HL-60/S4 (cell line): ENCODE measurements around the gene TAF1.
"Not testable (repeated sequence)": the region's sequence is repeated elsewhere in the genome, so short reads cannot be mapped to it uniquely, and the experiment has no call there.

ENCODE experiments used
- in situ Hi-C: fragments of 300-500 bp; cut with MboI; formaldehyde crosslinking; loops from 2 replicates; pipeline ENCODE4 v1.14.3; 2022; ENCODE audit warnings: low sequenced_read_pairs

Gene TAF1

GRCh38 chrX:71365875-71366673, at the start of gene TAF1:
Gene TAF1 (plus strand): TSS chrX:71366357. CDS start chrX:71366375, 18 bp downstream.
- in situ Hi-C loops, result no loop called here

GRCh38 chrX:71316959-71317358, 49.2 kb upstream of the TAF1 start:
- in situ Hi-C loops, result not testable (repeated sequence)

- in situ Hi-C loops, result no loop called here
Measured at GRCh38 chrX:71320126-71320525, 46.0 kb upstream of the TAF1 start.

DNA sequence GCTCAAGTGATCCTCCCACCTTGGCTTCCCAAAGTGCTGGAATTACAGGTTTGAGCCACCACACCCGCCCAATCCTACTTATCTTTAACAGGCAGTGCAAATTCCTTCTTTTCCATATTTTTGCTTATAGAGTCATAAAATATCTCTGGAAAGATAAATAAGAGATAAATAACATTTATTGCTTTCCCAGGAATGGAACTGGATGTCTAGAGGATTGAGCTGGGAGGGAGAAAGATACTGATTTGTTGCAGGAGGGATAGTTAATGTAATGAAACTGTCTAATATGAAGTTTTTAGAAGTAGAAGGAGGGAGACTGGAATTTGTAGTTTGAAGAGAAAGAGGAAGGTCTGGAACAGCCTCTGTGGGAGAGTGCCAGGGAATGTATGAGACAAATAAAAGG, 44.4 kb upstream of the TAF1 start:
- in situ Hi-C loops, result no loop called here

- in situ Hi-C loops, result not testable (repeated sequence)
Measured at GRCh38 chrX:71324452-71324851, 41.7 kb upstream of the TAF1 start.

DNA sequence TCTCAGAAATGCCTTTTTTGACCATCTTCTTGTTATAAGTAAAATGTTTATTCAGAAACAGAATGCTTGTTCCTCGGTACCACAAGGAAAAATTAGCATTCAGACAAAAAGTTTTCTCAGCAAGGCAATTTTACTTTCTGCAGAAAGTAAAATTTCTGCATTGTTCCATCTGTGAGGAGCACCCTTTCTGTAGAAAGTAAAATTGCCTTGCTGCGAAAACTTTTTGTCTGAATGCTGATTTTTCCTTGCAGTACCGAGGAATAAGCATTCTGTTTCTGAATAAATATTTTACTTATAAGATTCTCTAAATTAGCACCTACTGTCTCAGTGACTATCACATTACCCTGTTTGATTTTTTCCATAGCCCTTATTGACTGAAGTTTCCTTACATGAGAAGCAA, 39.8 kb upstream of the TAF1 start:
- in situ Hi-C loops, result no loop called here

DNA sequence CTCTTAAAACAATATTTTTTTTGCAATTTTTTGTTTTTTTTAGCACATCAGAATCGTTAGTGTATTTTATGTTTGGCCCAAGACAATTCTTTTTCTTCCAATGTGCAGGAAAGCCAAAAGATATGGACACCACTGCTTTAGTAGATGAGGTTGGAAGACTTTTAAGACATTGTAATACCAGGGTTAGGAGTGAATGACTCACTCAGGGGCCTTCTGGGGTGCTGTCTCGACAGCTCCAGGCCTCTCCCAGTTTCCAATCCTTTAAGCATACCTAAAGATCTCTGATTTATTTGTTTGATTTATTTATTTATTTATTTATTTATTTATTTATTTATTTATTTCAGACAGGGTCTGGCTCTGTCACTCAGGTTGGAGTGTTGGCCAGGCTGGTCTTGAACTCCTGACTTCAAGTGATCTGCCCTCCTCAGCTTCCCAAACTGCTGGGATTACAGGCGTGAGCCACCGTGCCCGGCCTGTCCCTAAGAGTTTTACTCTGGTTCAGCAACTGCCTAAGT, 16.9 kb upstream of the TAF1 start:
- in situ Hi-C loops, result not testable (repeated sequence)

DNA sequence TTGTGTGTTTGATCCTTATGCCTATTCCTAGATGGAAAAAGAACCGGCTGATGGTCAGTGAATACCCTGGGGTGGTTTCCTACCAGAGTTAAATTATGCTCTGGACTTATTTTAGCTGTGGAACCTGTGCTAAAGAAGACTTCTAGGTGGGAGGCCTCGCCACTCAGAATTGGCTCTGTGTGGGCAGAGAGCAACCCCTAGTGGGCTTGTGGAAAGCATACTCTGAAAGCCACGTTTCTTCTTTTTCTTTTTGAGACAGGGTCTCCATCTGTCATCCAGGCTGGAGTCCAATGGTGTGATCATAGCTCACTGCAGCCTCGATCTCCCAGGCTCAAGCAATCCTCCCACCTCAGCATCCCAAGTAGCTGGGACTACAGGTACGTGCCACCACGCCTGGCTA, 16.3 kb upstream of the TAF1 start:
- in situ Hi-C loops, result not testable (repeated sequence)

GRCh38 chrX:71352439-71352838, 13.7 kb upstream of the TAF1 start:
- in situ Hi-C loops, result not testable (repeated sequence)

GRCh38 chrX:71364221-71364620, 1.9 kb upstream of the TAF1 start:
- in situ Hi-C loops, result no loop called here

- in situ Hi-C loops, result no loop called here
Measured at GRCh38 chrX:71365356-71365874, 742 bp upstream of the TAF1 start.

- in situ Hi-C loops, result no loop called here
Measured at GRCh38 chrX:71366674-71367256, 608 bp downstream of the TAF1 start.

DNA sequence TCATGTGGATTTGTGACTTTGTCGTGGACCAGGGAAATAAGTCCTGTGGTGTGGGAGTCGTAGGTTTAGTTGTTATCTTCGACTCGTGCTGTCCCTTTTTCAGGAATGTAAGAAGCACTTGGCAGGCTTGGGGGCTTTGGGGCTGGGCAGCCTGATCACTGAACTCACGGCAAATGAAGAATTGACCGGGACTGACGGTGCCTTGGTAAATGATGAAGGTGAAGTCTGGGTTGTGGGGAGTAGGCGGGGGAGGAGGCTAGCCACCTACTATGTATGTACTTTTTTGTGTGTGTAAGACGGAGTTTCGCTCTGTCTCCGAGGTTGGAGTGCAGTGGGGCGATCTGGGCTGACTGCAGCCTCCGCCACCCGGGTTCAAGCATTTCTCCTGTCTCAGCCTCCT, 1.2 kb downstream of the TAF1 start:
- in situ Hi-C loops, result no loop called here

DNA sequence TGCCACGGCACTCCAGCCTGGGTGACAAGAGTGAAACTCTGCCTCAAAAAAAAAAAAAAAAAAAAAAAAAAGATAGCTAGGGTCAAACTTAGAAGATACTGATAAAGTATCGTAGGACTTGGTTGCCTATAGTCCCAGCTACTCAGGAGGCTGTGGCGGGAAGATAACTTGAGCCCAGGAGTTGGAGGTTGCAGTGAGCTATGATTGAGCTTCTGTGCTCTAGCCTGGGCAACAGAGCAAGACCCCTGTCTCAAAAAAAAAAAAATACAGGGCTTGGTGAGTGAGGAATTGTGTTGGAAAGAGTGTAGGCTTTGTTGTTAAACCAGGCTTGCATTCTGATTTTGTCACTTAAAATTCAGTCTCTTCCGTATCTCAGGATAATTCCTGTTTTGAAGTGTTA, 6.2 kb downstream of the TAF1 start:
- in situ Hi-C loops, result no loop called here

GRCh38 chrX:71378732-71379131, 12.6 kb downstream of the TAF1 start:
- in situ Hi-C loops, result no loop called here

DNA sequence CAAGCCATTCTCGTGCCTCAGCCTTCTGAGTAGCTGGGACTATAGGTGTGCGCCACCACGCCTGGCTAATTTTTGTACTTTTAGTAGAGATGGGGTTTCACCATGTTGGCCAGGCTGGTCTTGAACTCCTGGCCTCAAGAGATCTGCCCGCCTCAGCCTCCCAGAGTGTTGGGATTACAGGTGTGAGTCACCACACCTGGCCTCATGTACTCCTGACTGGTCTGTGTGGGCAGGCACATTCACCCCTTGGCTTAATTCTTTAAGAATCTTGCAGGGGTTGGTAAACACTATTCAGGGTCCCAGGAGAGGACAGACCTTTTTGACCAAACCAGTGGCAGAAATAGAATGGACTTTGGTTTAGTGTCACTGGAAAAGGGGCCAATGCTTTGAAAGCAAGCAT, 25.6 kb downstream of the TAF1 start:
- in situ Hi-C loops, result not testable (repeated sequence)

GRCh38 chrX:71393919-71394318, 27.8 kb downstream of the TAF1 start:
- in situ Hi-C loops, result no loop called here

- in situ Hi-C loops, result no loop called here
Measured at GRCh38 chrX:71396576-71396975, 30.4 kb downstream of the TAF1 start.

GRCh38 chrX:71400710-71401109, 34.6 kb downstream of the TAF1 start:
- in situ Hi-C loops, result no loop called here

DNA sequence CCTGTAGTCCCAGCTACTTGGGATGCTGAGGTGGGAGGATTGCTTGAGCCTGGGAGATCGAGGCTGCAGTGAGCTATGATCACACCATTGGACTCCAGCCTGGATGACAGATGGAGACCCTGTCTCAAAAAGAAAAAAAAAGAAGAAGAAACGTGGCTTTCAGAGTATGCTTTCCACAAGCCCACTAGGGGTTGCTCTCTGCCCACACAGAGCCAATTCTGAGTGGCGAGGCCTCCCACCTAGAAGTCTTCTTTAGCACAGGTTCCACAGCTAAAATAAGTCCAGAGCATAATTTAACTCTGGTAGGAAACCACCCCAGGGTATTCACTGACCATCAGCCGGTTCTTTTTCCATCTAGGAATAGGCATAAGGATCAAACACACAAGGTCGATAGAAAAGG, 50.1 kb downstream of the TAF1 start:
- in situ Hi-C loops, result not testable (repeated sequence)

- in situ Hi-C loops, result no loop called here
Measured at GRCh38 chrX:71420686-71421085, 54.5 kb downstream of the TAF1 start.

DNA sequence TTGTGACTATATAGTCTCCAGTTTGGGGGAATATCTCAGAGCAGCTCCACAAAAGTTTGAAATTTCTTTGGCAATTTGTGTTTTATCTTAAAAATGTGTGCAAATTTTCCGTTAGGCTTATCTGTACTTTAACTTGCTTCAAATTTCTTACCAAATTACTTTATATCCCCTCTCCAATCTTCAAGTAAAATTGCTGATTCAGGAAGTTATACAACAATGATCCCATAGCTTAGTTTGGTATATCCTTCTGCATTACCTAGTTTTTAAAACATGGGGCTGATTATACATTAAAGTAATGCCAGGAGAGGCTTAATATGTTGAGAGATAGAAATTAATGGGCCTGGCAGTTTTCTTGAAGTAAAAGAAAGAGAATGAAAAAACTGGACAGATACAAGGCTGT, 66.6 kb downstream of the TAF1 start:
- in situ Hi-C loops, result no loop called here
